Measurements from ENCODE around the gene LONP1. TPM values are rescaled to one million over a fixed set of nuclear protein-coding genes. Genes with fewer than 3 reads are reported as not detected.

Gene LONP1
- polyA plus RNA-seq, 1 donor from 2014 or later = 43.1 TPM

DNA sequence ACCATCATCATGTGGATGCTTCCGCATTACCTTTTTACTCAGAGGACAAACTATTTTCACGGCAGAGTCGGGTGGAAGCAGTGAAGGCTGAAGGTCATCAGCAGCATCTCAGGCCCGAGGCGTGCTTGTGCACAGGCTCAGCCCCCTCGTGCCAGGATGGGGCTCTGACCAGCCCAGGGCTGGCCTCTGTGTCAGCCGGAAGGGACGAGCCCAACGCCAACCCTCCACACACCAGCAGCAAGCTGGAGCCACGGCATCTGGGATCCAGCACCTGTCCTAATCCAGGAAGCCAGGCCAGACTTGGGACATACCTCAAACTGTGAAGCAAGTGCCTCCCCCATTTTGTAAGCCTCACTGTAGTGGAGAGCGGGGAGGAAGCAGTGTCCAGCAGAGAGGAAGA lies 50.7 kb downstream of the LONP1 start:
- H3K9me2 ChIP-seq (ENCODE audit: insufficient read depth, low read length) = no peaks in the 10 kb centered on the region
- H3K9me3 ChIP-seq (ENCODE audit: low read length) = no peaks in the 10 kb centered on the region
- H3K27me3 ChIP-seq (ENCODE audit: insufficient read depth, low read depth, low read length) = no peaks in the 10 kb centered on the region
- H3F3A ChIP-seq (ENCODE audit: insufficient read depth, low read length, poor library complexity, severe bottlenecking) = no peaks in the 10 kb centered on the region
- H4K20me1 ChIP-seq (ENCODE audit: insufficient read depth) = no peaks in the 10 kb centered on the region
- H3K9ac ChIP-seq (ENCODE audit: low read length) = no peak overlapping the region
- H2AFZ ChIP-seq (ENCODE audit: low read depth, low read length) = no peak overlapping the region
- H3K27ac ChIP-seq (ENCODE audit: low read length) = no peak overlapping the region
- peaks cover 10% of the 10 kb centered on the region for H3K36me3 ChIP-seq (ENCODE audit: insufficient read depth, low read length)
- no peak overlapping the region for H3K4me2 ChIP-seq (ENCODE audit: low read length)
- no peak overlapping the region for H3K4me3 ChIP-seq (ENCODE audit: low read length)
- TF ChIP-seq EP300 (conservative IDR thresholded peaks at IDR 0.05; ENCODE audit: poor library complexity, severe bottlenecking) (no peak), EZH2 (IDR thresholded peaks at IDR 0.05; ENCODE audit: borderline replicate concordance, insufficient read depth, low read length, poor library complexity, severe bottlenecking) (no peak), RAD21 (conservative IDR thresholded peaks at IDR 0.05) (no peak), POLR2AphosphoS5 (IDR thresholded peaks at IDR 0.05) (no peak), TAF1 (IDR thresholded peaks at IDR 0.05; ENCODE audit: low read depth) (no peak), SMC3 (conservative IDR thresholded peaks at IDR 0.05; ENCODE audit: poor library complexity) (no peak), MXI1 (conservative IDR thresholded peaks at IDR 0.05; ENCODE audit: poor library complexity, severe bottlenecking) (no peak)
- TF ChIP-seq, protein P1, sequence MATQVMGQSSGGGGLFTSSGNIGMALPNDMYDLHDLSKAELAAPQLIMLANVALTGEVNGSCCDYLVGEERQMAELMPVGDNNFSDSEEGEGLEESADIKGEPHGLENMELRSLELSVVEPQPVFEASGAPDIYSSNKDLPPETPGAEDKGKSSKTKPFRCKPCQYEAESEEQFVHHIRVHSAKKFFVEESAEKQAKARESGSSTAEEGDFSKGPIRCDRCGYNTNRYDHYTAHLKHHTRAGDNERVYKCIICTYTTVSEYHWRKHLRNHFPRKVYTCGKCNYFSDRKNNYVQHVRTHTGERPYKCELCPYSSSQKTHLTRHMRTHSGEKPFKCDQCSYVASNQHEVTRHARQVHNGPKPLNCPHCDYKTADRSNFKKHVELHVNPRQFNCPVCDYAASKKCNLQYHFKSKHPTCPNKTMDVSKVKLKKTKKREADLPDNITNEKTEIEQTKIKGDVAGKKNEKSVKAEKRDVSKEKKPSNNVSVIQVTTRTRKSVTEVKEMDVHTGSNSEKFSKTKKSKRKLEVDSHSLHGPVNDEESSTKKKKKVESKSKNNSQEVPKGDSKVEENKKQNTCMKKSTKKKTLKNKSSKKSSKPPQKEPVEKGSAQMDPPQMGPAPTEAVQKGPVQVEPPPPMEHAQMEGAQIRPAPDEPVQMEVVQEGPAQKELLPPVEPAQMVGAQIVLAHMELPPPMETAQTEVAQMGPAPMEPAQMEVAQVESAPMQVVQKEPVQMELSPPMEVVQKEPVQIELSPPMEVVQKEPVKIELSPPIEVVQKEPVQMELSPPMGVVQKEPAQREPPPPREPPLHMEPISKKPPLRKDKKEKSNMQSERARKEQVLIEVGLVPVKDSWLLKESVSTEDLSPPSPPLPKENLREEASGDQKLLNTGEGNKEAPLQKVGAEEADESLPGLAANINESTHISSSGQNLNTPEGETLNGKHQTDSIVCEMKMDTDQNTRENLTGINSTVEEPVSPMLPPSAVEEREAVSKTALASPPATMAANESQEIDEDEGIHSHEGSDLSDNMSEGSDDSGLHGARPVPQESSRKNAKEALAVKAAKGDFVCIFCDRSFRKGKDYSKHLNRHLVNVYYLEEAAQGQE (IDR thresholded peaks at IDR 0.05; ENCODE audit: borderline replicate concordance) = no peak
- TF ChIP-seq, protein P2, sequence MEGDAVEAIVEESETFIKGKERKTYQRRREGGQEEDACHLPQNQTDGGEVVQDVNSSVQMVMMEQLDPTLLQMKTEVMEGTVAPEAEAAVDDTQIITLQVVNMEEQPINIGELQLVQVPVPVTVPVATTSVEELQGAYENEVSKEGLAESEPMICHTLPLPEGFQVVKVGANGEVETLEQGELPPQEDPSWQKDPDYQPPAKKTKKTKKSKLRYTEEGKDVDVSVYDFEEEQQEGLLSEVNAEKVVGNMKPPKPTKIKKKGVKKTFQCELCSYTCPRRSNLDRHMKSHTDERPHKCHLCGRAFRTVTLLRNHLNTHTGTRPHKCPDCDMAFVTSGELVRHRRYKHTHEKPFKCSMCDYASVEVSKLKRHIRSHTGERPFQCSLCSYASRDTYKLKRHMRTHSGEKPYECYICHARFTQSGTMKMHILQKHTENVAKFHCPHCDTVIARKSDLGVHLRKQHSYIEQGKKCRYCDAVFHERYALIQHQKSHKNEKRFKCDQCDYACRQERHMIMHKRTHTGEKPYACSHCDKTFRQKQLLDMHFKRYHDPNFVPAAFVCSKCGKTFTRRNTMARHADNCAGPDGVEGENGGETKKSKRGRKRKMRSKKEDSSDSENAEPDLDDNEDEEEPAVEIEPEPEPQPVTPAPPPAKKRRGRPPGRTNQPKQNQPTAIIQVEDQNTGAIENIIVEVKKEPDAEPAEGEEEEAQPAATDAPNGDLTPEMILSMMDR (IDR thresholded peaks at IDR 0.05; ENCODE audit: poor library complexity, severe bottlenecking) = no peak
- no peaks in the 10 kb centered on the region for H3K79me2 ChIP-seq (replicated peaks; ENCODE audit: insufficient read depth, low read length)

DNA sequence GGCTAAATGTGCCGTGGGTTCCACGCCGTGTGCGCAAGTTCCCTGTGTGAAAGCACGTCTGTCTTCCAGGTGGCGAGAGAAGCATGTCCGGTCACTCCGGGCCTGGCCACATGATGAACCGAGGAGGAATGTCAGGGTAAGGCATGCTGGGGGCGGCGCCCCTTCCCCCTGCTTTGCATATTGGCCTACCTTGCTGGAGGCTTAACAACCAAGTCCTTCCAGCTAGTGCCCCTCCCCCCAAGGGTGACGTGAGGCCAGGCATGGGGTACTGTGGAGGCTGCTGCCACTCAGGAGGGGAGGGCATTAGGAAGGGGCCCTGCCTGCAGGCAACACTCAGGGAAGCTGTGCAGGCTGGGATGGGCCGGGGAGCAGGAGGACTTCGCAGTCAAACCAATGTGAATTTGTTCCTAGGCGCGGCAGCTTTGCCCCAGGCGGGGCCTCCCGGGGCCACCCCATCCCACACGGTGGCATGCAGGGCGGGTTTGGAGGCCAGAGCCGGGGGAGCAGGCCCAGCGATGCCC lies 52.1 kb downstream of the LONP1 start:
- H3K4me3 ChIP-seq (ENCODE audit: low read length) = no peak overlapping the region
- no peak overlapping the region for H2AFZ ChIP-seq (ENCODE audit: low read depth, low read length)
- no peaks in the 10 kb centered on the region for H3K79me2 ChIP-seq (replicated peaks; ENCODE audit: insufficient read depth, low read length)
- H3K36me3 ChIP-seq (ENCODE audit: insufficient read depth, low read length) = peaks cover 10% of the 10 kb centered on the region
- H3K27me3 ChIP-seq (ENCODE audit: insufficient read depth, low read depth, low read length) = no peaks in the 10 kb centered on the region
- TF ChIP-seq, protein P2 (IDR thresholded peaks at IDR 0.05; ENCODE audit: poor library complexity, severe bottlenecking) = no peak
- TF ChIP-seq POLR2AphosphoS5 (IDR thresholded peaks at IDR 0.05) (no peak), EP300 (conservative IDR thresholded peaks at IDR 0.05; ENCODE audit: poor library complexity, severe bottlenecking) (no peak), MXI1 (conservative IDR thresholded peaks at IDR 0.05; ENCODE audit: poor library complexity, severe bottlenecking) (no peak), RAD21 (conservative IDR thresholded peaks at IDR 0.05) (no peak), SMC3 (conservative IDR thresholded peaks at IDR 0.05; ENCODE audit: poor library complexity) (no peak), EZH2 (IDR thresholded peaks at IDR 0.05; ENCODE audit: borderline replicate concordance, insufficient read depth, low read length, poor library complexity, severe bottlenecking) (no peak)
- TF ChIP-seq, protein P1 (IDR thresholded peaks at IDR 0.05; ENCODE audit: borderline replicate concordance) = no peak
- H3K27ac ChIP-seq (ENCODE audit: low read length) = no peak overlapping the region
- H3K4me2 ChIP-seq (ENCODE audit: low read length) = no peak overlapping the region
- H3K9me3 ChIP-seq (ENCODE audit: low read length) = no peaks in the 10 kb centered on the region
- no peaks in the 10 kb centered on the region for H3F3A ChIP-seq (ENCODE audit: insufficient read depth, low read length, poor library complexity, severe bottlenecking)
- no peak overlapping the region for H3K9ac ChIP-seq (ENCODE audit: low read length)
- H3K9me2 ChIP-seq (ENCODE audit: insufficient read depth, low read length) = no peaks in the 10 kb centered on the region
- no peaks in the 10 kb centered on the region for H4K20me1 ChIP-seq (ENCODE audit: insufficient read depth)
